ENCODE measurements around the gene HES3.

HES3 gene, protein sequence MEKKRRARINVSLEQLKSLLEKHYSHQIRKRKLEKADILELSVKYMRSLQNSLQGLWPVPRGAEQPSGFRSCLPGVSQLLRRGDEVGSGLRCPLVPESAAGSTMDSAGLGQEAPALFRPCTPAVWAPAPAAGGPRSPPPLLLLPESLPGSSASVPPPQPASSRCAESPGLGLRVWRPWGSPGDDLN

GRCh38 chr1:6243993-6244392 lies at the start of gene HES3:
HES3 (plus strand) TSS chr1:6244179; CDS start chr1:6244366, 187 bp downstream.
- no peak for DNase-seq

DNA sequence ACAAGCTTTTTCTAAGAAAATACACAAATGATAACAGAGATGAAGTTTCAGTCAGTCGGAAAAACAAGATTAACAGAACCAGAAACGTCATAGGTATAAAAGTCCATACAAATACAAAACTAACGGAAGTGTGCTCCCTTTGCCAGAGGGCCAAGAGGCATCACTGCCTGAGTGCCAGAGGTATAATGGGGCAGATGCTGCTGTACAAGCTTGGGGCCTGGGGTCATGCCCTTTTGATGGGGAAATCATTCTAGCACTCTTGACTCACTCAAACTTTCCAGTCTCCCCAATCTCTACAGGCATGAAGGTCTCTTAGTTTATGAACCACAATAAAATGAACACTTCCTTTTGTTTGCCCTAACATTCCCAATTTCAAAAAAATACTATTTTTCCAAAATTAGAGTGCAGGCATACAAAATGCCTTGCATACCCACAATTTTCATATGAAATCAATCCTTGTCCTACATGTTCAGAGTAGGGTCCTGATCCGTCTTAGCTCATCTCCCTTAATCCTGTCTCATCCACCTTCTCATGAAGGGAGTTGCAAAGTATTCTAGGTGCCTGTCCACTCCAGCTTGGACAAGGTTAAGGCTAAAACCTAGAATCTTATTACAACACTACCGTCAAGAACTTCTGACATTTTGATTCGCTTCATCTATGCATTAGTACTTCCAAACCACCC lies 46.1 kb upstream of the HES3 start:
- no peak for DNase-seq

GRCh38 chr1:6198646-6199297 lies 45.2 kb upstream of the HES3 start:
- no peak for DNase-seq

DNA sequence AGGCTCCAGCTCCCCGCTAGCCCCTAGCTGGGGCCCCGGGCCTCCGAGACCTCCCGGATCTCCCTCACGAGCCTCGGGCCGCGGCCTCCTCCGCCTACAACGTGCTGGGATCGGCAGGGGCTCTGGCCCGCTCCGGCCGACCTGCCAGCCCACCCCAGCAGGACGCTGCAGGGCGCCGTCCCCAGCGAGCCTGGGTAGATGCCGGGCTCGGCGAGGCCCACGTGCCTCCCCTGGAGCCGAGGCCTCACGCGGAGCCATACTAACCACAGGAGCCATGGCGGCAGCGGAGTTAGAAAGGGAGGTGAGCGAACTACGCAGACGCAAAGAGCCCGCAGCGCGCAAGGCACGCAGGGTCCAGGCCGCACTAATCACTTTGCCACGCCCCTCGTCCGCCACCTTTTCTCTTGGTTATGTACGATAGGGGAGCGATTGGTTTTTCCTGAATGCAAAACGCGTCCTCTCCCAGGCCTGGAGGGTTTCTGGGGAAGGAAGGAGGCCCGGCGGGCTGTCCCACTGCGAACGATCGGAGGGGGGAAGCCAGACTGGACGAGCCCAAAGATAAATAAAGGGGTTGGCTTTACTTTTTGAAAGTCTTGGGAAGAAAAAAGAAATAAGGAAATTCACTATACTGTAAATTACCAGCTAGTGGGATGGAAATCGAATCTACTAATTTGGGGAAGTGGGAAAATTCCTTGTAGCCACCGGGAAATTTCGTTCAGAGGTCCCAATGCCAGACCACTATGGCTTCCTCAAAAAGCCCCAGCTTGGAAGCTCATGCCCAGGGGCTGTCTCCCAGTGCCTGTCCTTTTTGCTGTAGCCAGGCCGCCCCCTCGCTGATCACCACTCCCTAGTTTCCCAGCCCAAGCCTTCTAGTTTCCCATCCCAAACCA lies 44.4 kb upstream of the HES3 start, which contains the start of gene RPL22:
Gene RPL22, minus strand, starts transcription at position 298 of the 890 bp plus-strand sequence. Its CDS starts 22 bp downstream, at position 276.
- peak; percentile 98 for DNase-seq

DNA sequence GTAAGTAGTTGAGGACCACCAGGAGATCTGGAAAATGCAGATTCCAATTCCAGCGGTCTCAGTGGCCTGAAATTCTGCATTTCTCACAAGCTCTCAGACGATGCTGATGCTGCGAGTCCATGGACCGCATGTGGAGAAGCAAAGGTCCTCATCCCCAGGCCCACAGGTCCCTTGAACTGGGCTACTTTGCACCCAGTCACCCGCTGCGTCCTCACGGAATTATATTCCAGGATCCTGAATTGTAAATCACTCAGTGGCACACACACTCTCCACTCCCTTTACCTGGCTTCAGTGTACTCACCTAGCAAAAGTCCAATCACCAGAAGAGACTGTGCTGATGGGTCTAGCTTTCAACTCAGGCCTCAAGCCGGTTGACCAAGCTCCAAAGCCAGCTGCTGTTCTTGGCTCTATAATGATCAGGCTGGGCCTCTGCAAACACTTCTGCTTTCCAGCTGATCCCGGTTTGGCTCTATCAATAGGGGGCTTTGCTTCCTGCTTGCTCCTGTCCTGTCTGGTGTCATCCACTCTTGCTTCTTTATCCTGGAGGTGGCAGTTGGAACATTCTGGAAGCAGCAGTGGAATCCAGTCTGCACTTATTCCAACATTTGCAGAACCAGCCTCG lies 43.7 kb upstream of the HES3 start:
- no peak for DNase-seq

GRCh38 chr1:6202256-6202655 lies 41.7 kb upstream of the HES3 start:
- no peak for DNase-seq

GRCh38 chr1:6205849-6206519 lies 38.0 kb upstream of the HES3 start, which contains the start of gene RNF207:
RNF207 (plus strand) TSS chr1:6206119; CDS start chr1:6206536, 417 bp downstream.
- DNase-seq: no peak

DNA sequence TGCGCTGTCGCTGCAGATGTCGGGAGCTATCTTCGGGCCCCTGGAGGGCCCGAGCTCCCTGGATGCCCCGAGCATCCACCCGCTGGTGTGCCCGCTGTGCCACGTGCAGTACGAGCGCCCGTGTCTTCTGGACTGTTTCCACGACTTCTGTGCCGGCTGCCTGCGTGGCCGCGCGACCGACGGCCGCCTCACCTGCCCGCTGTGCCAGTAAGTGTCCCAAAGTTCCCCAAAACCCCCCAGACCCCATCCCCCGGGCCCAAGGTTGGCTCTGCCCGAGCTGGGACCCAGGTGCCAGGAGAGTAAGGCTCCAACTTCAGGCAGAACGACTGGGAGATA lies 37.5 kb upstream of the HES3 start:
- DNase-seq: no peak

- DNase-seq: no peak
Measured at GRCh38 chr1:6207075-6207885, 36.7 kb upstream of the HES3 start.

- DNase-seq: no peak
Measured at GRCh38 chr1:6207921-6208320, 36.1 kb upstream of the HES3 start.

DNA sequence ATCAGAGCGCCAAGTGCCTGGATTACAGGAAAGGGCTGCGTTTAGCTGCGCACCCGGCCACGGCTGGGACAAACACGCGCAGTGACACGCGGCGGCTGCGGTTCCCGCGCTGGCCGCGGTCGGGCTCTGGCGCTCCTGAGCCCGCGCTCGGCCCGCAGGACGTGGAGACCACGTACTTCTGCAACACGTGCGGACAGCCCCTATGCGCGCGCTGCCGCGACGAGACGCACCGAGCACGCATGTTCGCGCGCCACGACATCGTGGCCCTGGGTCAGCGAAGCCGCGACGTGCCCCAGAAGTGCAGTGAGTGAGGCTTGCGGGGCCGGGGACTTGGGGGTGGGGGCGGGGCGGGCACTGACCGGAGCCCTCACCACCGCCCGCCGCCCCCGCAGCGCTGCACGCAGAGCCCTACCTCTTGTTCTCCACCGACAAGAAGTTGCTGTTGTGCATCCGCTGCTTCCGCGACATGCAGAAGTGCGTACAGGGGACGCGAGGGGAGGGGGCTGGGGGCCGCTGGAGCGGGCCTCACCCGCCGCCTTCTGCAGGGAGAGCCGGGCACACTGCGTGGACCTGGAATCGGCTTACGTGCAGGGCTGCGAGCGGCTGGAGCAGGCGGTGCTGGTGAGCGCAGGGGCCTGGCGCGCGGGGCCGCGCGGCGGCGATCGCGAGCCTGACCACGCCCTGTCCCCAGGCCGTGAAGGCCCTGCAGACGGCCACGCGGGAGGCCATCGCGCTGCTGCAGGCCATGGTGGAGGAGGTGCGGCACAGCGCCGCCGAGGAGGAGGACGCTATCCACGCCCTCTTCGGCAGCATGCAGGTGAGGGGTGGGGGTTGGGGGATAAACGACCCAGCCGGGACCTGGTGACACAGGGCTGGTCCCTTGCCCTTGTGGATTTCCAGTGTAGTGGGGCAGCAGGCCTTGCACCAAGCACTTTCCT lies 35.0 kb upstream of the HES3 start:
- DNase-seq: no peak

DNA sequence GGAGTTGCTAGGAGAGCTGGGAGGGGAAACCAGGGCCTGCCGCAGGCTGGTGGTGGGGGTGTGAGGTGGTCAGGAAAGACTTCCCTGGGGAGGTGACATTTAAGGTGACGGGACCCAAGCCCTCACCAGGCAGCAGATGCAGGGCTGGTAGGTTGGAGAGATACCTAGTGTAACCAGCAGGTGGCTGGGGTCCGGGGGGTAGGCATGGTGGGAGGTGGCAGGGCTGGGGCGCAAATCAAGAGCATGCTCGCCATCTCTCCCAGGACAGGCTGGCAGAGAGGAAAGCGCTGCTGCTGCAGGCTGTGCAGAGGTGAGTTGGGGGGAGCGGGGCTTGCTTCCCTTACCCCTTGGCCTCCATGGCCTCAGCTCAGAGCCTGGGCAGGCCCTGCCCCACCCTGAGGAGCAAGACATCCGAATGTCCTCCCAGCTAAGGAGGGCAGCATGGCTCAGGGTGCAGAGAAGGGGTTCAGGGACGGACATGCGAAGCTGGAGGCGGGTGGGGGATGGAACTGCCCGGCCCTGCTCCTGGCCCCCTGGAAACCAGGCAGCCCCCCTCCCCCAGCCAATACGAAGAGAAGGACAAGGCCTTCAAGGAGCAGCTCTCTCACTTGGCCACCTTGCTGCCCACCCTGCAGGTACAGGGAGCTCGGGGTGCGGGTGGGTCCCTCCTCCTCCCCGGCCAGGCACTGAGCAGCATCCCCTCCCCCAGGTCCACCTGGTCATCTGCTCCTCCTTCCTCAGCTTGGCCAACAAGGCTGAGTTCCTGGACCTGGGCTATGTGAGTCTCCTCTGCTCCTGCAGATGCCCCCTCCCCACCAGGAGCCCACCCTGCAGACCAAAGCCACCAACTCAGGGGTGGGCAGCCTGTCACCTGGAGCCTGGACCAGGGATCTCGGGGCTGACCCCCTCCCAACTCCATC lies 34.1 kb upstream of the HES3 start:
- DNase-seq: no peak

GRCh38 chr1:6210591-6211355 lies 33.2 kb upstream of the HES3 start:
- DNase-seq: no peak

GRCh38 chr1:6211731-6212130 lies 32.2 kb upstream of the HES3 start:
- no peak for DNase-seq

GRCh38 chr1:6212193-6212959 lies 31.6 kb upstream of the HES3 start:
- DNase-seq: no peak

- DNase-seq: peak; percentile 18
Measured at GRCh38 chr1:6218375-6219164, 25.4 kb upstream of the HES3 start.

Data from DMS153 (cell line).